Dermis microvascular lymphatic vessel endothelial cell (primary cell): ENCODE measurements around the gene B4GALNT4. TPM values are rescaled to one million over a fixed set of nuclear protein-coding genes. Genes with fewer than 3 reads are reported as not detected.
"Not testable (repeated sequence)": the region's sequence is repeated elsewhere in the genome, so short reads cannot be mapped to it uniquely, and the experiment has no call there.

Experiments used
- DNase-seq, 2 donors: peaks; one replicate each; pipeline versions ENCODE4 v3.0.0 to v3.0.0-alpha.2; 2010; ENCODE audit warnings: low read depth in 2 of 2
- total RNA-seq: library from RNA; depleted of rRNA; stranded (reverse); fragments of >200 nt; gene quantifications from 2 replicates; pipeline ENCODE4 v1.2.1, GENCODE V29; 2014

B4GALNT4 gene
- total RNA-seq, 1 donor from 2014 or later: 0.51 TPM

- peak in 1 of 2 donors; percentile 25 for DNase-seq
These were observed 33.3 kb upstream of the B4GALNT4 start for GRCh38 chr11:335779-336658.

- DNase-seq: no peak
These were observed 32.6 kb upstream of the B4GALNT4 start for GRCh38 chr11:336659-337198.

GRCh38 chr11:337711-338110, 31.6 kb upstream of the B4GALNT4 start:
- DNase-seq: no peak

- no peak for DNase-seq
These were observed 29.3 kb upstream of the B4GALNT4 start for GRCh38 chr11:339963-340362.

- no peak for DNase-seq
These were observed 28.5 kb upstream of the B4GALNT4 start for GRCh38 chr11:340539-341512.

GRCh38 chr11:342328-342727, 27.0 kb upstream of the B4GALNT4 start:
- peak in 1 of 2 donors; percentile 21 for DNase-seq

GRCh38 chr11:344836-345578, 24.3 kb upstream of the B4GALNT4 start:
- DNase-seq: no peak

- DNase-seq: no peak
These were observed 22.8 kb upstream of the B4GALNT4 start for GRCh38 chr11:346529-346928.

GRCh38 chr11:349270-349954, 19.9 kb upstream of the B4GALNT4 start:
- DNase-seq: not testable (repeated sequence)

GRCh38 chr11:350033-350722, 19.1 kb upstream of the B4GALNT4 start:
- not testable (repeated sequence) for DNase-seq

- no peak for DNase-seq
These were observed 18.5 kb upstream of the B4GALNT4 start for GRCh38 chr11:350723-351255.

- DNase-seq: no peak
These were observed 17.9 kb upstream of the B4GALNT4 start for GRCh38 chr11:351411-351810.

- DNase-seq: no peak
These were observed 16.8 kb upstream of the B4GALNT4 start for GRCh38 chr11:352456-353031.

- peak; percentile 47 to 64 for DNase-seq
These were observed 16.0 kb upstream of the B4GALNT4 start for GRCh38 chr11:353179-353873.

- peak; percentile 90 to 96 for DNase-seq
These were observed 13.5 kb upstream of the B4GALNT4 start for GRCh38 chr11:355581-356458.

- no peak for DNase-seq
These were observed 12.7 kb upstream of the B4GALNT4 start for GRCh38 chr11:356610-357009.

GRCh38 chr11:357582-357981, 11.7 kb upstream of the B4GALNT4 start:
- DNase-seq: no peak
